Astrocyte (in vitro differentiated cells and primary cell): ENCODE results near the gene DIAPH3. TPM values are rescaled to one million over a fixed set of nuclear protein-coding genes. Genes with fewer than 3 reads are reported as not detected.

Experiments used
- DNase-seq: peaks from one replicate; pipeline ENCODE4 v3.0.0-alpha.2; 2010; ENCODE audit warnings: low read depth
- FAIRE-seq: peaks from 2 replicates; lab custom pipeline; 2011; peaks lifted over from hg19 to GRCh38; lab: Jason Lieb, UNC
- H2AFZ ChIP-seq: 2 replicates; pipeline ENCODE4 v1.6.0; 2012; ENCODE audit warnings: low read depth, low read length, inconsistent platforms
- H3K27ac ChIP-seq: 2 replicates; pipeline ENCODE4 v1.5.1; 2011; ENCODE audit warnings: low read depth, low read length, inconsistent platforms
- H3K27me3 ChIP-seq: 2 replicates; pipeline ENCODE4 v1.6.0; 2011; ENCODE audit warnings: low read length, inconsistent platforms; ENCODE audit not compliant: insufficient read depth
- H3K36me3 ChIP-seq: 2 replicates; pipeline ENCODE4 v1.5.1; 2011; ENCODE audit warnings: low read length, inconsistent platforms; ENCODE audit not compliant: insufficient read depth
- H3K4me1 ChIP-seq: 2 replicates; pipeline ENCODE4 v1.5.1; 2011; ENCODE audit warnings: low read length, inconsistent platforms; ENCODE audit not compliant: insufficient read depth
- H3K4me2 ChIP-seq: 2 replicates; pipeline ENCODE4 v1.6.0; 2012; ENCODE audit warnings: low read length, inconsistent platforms
- H3K4me3 ChIP-seq: 2 replicates; pipeline ENCODE4 v1.5.1; 2011; ENCODE audit warnings: low read depth, mild to moderate bottlenecking, low read length, inconsistent platforms; ENCODE audit not compliant: insufficient read depth
- H3K79me2 ChIP-seq: 2 replicates; pipeline ENCODE4 v1.6.0; 2012; ENCODE audit warnings: mild to moderate bottlenecking, low read length, inconsistent platforms; ENCODE audit not compliant: insufficient read depth
- H3K9ac ChIP-seq: 2 replicates; pipeline ENCODE4 v1.6.0; 2012; ENCODE audit warnings: mild to moderate bottlenecking, low read length, inconsistent platforms
- H3K9me3 ChIP-seq: 2 replicates; pipeline ENCODE4 v1.5.1; 2012; ENCODE audit warnings: low read depth, mild to moderate bottlenecking, low read length, inconsistent platforms; ENCODE audit not compliant: insufficient read depth
- H4K20me1 ChIP-seq: 2 replicates; pipeline ENCODE4 v1.6.0; 2012; ENCODE audit warnings: low read length, inconsistent platforms; ENCODE audit not compliant: insufficient read depth
- H3K27ac Mint-ChIP-seq: one replicate; pipeline ENCODE4 v1.8.0; 2021; ENCODE audit warnings: mild to moderate bottlenecking, mixed read lengths; ENCODE audit not compliant: unreplicated experiment
- H3K27me3 Mint-ChIP-seq: one replicate; pipeline ENCODE4 v1.8.0; 2021; ENCODE audit warnings: low read depth, mixed read lengths; ENCODE audit not compliant: unreplicated experiment
- H3K36me3 Mint-ChIP-seq: one replicate; pipeline ENCODE4 v1.8.0; 2021; ENCODE audit warnings: low read depth, mixed read lengths; ENCODE audit not compliant: unreplicated experiment
- H3K4me1 Mint-ChIP-seq: one replicate; pipeline ENCODE4 v1.8.0; 2021; ENCODE audit warnings: low read depth, mixed read lengths; ENCODE audit not compliant: unreplicated experiment
- H3K4me3 Mint-ChIP-seq: one replicate; pipeline ENCODE4 v1.8.0; 2021; ENCODE audit warnings: mild to moderate bottlenecking, moderate library complexity, mixed read lengths; ENCODE audit not compliant: unreplicated experiment
- H3K9me3 Mint-ChIP-seq: one replicate; pipeline ENCODE4 v1.8.0; 2021; ENCODE audit warnings: mild to moderate bottlenecking, mixed read lengths; ENCODE audit not compliant: unreplicated experiment
- CTCF ChIP-seq: IDR thresholded peaks from 2 replicates; pipeline ENCODE4 v1.5.1; 2011; ENCODE audit warnings: low read depth, mild to moderate bottlenecking, inconsistent platforms, low read length, moderate library complexity; ENCODE audit not compliant: insufficient read depth
- EZH2 ChIP-seq: IDR thresholded peaks from 2 replicates; pipeline ENCODE4 v1.6.1; 2012; ENCODE audit warnings: mild to moderate bottlenecking, low read length, inconsistent platforms; ENCODE audit not compliant: insufficient read depth
- total RNA-seq: library from RNA; stranded (reverse); gene quantifications from 2 replicates; pipeline ENCODE4 v1.2.1, GENCODE V29; 2021

DIAPH3 gene
- total RNA-seq, 1 donor from 2014 or later, result 19.0 TPM

GRCh38 chr13:59706101-59706976, 457.4 kb downstream of the DIAPH3 start:
- no peaks in the 10 kb centered on the region for H4K20me1 ChIP-seq
- TF ChIP-seq CTCF (no peak), EZH2 (no peak)
- no peak for FAIRE-seq
- H2AFZ ChIP-seq, result no peak overlapping the region
- H3K36me3 Mint-ChIP-seq, result no peaks in the 10 kb centered on the region
- H3K4me3 ChIP-seq, result no peak overlapping the region
- no peaks in the 10 kb centered on the region for H3K79me2 ChIP-seq
- no peak overlapping the region for H3K27ac Mint-ChIP-seq
- H3K27ac ChIP-seq, result no peak overlapping the region
- H3K27me3 Mint-ChIP-seq, result no peaks in the 10 kb centered on the region
- no peaks in the 10 kb centered on the region for H3K9me3 ChIP-seq
- no peak overlapping the region for H3K9ac ChIP-seq
- no peaks in the 10 kb centered on the region for H3K9me3 Mint-ChIP-seq
- DNase-seq, result no peak
- no peak overlapping the region for H3K4me3 Mint-ChIP-seq
- H3K4me1 Mint-ChIP-seq, result no peaks in the 10 kb centered on the region
- H3K27me3 ChIP-seq, result no peaks in the 10 kb centered on the region
- H3K4me2 ChIP-seq, result no peak overlapping the region
- no peaks in the 10 kb centered on the region for H3K4me1 ChIP-seq
- H3K36me3 ChIP-seq, result no peaks in the 10 kb centered on the region

GRCh38 chr13:59702269-59702668, 461.5 kb downstream of the DIAPH3 start:
- DNase-seq, result no peak
- Mint-ChIP-seq H3K27ac (no peak overlapping the region), H3K36me3 (no peaks in the 10 kb centered on the region), H3K9me3 (no peaks in the 10 kb centered on the region), H3K4me3 (no peak overlapping the region), H3K27me3 (no peaks in the 10 kb centered on the region), H3K4me1 (peaks cover 10% of the 10 kb centered on the region)
- H3K4me3 ChIP-seq, result no peak overlapping the region
- peaks cover 9% of the 10 kb centered on the region for H3K4me1 ChIP-seq
- H3K9ac ChIP-seq, result no peak overlapping the region
- H2AFZ ChIP-seq, result no peak overlapping the region
- no peak overlapping the region for H3K27ac ChIP-seq
- TF ChIP-seq CTCF (no peak), EZH2 (no peak)
- H3K27me3 ChIP-seq, result no peaks in the 10 kb centered on the region
- FAIRE-seq, result no peak
- no peaks in the 10 kb centered on the region for H4K20me1 ChIP-seq
- H3K79me2 ChIP-seq, result no peaks in the 10 kb centered on the region
- no peaks in the 10 kb centered on the region for H3K36me3 ChIP-seq
- H3K4me2 ChIP-seq, result no peak overlapping the region
- no peaks in the 10 kb centered on the region for H3K9me3 ChIP-seq

- H3K27me3 Mint-ChIP-seq, result no peaks in the 10 kb centered on the region
- DNase-seq, result no peak
- Histone ChIP-seq H3K36me3 (no peaks in the 10 kb centered on the region), H4K20me1 (no peaks in the 10 kb centered on the region), H3K9me3 (no peaks in the 10 kb centered on the region), H3K27me3 (no peaks in the 10 kb centered on the region), H2AFZ (no peak overlapping the region), H3K4me2 (no peak overlapping the region), H3K4me1 (peaks cover 9% of the 10 kb centered on the region), H3K79me2 (no peaks in the 10 kb centered on the region), H3K4me3 (no peak overlapping the region), H3K9ac (no peak overlapping the region), H3K27ac (no peak overlapping the region)
- no peaks in the 10 kb centered on the region for H3K9me3 Mint-ChIP-seq
- H3K4me3 Mint-ChIP-seq, result no peak overlapping the region
- peaks cover 10% of the 10 kb centered on the region for H3K4me1 Mint-ChIP-seq
- no peak overlapping the region for H3K27ac Mint-ChIP-seq
- TF ChIP-seq EZH2 (no peak), CTCF (no peak)
- FAIRE-seq, result no peak
- H3K36me3 Mint-ChIP-seq, result no peaks in the 10 kb centered on the region
These were observed 462.5 kb downstream of the DIAPH3 start for GRCh38 chr13:59701261-59701660.
